GM12874 (cell line): ENCODE measurements around the gene TCIRG1.
A peak's percentile ranks its signal among the peaks of the same experiment; 100 is the strongest.

Experiments used
- CTCF ChIP-seq: IDR thresholded peaks from 2 replicates; pipeline ENCODE4 v1.5.1; 2011; ENCODE audit warnings: low read depth, mild to moderate bottlenecking, control low read depth, low read length, moderate library complexity; ENCODE audit not compliant: insufficient read depth

TCIRG1 gene

GRCh38 chr11:68038718-68039525, at the start of gene TCIRG1:
TCIRG1 (plus strand) TSS chr11:68039025; CDS start chr11:68041272, 2,247 bp downstream.
- no peak for TF ChIP-seq CTCF

GRCh38 chr11:67993821-67994220, 45.0 kb upstream of the TCIRG1 start:
- peak; percentile 64 for TF ChIP-seq CTCF

GRCh38 chr11:67996051-67996450, 42.8 kb upstream of the TCIRG1 start:
- no peak for TF ChIP-seq CTCF

- TF ChIP-seq CTCF: no peak
Measured at GRCh38 chr11:67996622-67997474, 42.0 kb upstream of the TCIRG1 start.

GRCh38 chr11:67997475-67997921, 41.3 kb upstream of the TCIRG1 start:
- TF ChIP-seq CTCF: no peak

GRCh38 chr11:67998150-67999045, 40.4 kb upstream of the TCIRG1 start:
- TF ChIP-seq CTCF: no peak
